Measurements from ENCODE around the gene HHATL.

Gene HHATL

GRCh38 chr3:42649006-42649405 is 53.6 kb downstream of the HHATL start:
- DNase-seq: no peak

- DNase-seq: no peak
These were observed 54.7 kb downstream of the HHATL start for GRCh38 chr3:42647821-42648459.

All from activated CD8-positive, alpha-beta memory T cell treated with anti-CD3 and anti-CD28 coated beads, Interleukin-2, amount 50 U/mL, for 48 hours (primary cell).